Activated CD4-positive, alpha-beta T cell treated with anti-CD3 and anti-CD28 coated beads for 48 hours (primary cell): Measurements from ENCODE around the gene CHST13.

ENCODE experiments used
- DNase-seq: peaks from one replicate; pipeline ENCODE4 v3.0.0-alpha.2; 2020

The CHST13 gene

DNA sequence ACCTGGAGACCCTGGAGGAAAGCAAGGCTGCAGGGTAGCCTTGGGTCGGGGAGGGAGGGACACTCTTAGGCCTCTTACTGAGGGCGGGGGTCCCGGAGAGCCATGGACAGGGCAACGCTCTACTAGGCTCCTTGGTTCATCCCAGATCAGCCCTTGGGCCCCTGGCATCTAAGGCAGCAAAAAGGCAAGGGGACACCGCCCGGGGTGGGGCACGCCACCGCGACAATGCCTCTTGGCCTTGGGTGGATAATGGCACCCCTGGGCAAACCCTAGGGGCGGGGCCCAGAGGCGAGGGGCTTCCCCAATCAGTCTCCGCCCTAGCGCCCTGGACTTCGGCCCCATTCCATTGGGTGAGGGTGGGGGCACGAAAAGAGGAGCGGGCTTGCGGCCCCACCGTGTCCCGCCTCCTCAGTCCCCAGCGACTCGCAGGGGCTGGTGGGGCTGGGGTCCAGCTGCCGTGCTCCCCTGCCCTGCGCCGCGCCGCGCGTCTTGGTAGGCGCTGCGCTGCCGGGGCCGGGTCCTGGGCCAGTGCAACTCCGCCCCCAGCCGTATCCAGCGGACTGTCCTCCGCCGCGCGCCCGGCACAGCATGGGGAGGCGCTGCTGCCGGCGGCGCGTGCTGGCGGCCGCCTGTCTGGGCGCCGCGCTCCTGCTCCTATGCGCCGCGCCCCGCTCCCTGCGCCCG, at the start of gene CHST13:
Gene CHST13, plus strand, starts transcription at position 411 of the 684 bp plus-strand sequence. Its CDS starts 178 bp downstream, at position 589.
- peak; percentile 12 for DNase-seq

DNA sequence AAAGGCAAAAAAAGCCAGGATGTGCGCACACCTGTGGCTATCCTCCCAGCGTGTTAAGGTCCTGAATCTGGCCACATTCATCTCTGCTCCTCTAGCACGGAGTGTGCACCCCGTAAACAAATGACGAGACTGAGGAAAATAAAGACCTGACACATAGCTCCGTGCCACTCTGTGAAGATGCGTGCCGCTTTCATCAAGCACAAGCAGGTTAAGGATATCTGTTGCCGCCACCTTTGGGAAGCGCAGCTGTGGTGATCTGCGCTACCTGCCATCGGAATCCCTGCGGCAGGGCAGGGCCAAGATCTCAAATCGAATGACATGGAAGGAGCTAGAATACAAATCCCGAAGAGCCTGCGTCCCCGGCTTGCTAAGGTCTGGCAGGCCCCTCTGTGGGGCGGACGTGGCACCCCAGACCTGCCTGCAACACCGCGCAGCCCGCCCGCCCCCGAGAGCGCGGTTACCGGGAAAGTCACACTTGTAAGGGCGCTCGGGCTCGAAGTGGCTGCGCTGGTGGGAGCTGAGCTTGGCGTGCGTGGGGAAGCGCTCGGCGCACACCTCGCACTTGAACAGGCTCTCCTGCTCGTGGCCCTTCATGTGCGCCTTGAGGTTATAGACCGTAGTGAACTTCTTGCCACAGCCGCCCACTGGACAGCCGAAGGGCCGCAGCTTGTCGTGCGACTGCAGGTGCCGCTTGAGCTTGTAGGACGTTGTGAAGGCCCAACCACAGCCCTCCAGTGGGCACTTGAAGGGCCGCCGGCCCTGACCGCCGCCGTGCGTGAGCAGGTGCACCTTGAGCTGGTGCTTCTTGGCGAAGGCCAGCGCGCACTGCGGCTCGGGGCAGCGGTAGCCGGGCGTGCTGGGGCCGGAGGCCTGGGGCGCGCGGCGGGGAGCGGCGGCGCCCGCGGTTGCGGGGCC, 49.2 kb upstream of the CHST13 start:
- DNase-seq, result peak; percentile 47

DNA sequence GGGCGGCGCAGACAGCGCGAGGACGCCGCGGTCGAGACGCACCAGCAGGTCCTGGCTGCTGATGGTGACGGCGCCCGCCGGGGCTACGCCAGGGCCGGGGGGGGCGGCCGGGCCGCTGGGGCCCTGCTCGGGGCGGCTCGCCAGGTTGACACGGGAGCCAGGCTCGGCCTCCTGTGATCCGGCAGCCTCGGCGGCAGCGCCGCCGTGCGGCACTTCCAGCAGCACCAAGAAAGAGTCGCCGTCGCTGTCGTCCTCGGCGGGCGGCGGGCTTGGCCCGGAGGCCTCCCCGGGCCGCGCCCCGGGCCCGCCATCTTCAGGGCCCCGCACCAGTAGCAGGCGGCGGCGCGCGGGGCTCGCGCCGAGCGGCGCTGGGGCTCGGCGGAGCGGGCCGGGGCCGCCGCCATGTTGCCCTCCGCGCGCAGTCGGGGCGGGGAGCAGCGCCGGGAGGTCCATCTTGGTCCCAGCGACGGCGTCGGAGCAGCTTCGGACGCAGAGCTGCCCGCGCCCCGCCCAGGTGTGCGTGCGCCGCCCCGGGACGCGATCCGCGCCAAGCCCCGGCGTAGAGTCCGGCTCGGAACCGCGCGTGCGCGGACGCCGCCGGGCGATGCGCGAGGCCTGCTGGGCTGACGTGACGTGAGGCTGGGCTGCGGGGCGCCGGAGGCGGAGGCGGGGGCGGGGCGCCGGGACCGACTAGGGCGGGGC, 48.4 kb upstream of the CHST13 start, which contains the start of gene ZXDC:
Gene ZXDC, minus strand, starts transcription at position 479 of the 702 bp plus-strand sequence. Its CDS starts 26 bp downstream, at position 453.
- DNase-seq, result peak; percentile 93

- DNase-seq, result no peak
Measured at GRCh38 chr3:126476166-126477060, 47.5 kb upstream of the CHST13 start.

DNA sequence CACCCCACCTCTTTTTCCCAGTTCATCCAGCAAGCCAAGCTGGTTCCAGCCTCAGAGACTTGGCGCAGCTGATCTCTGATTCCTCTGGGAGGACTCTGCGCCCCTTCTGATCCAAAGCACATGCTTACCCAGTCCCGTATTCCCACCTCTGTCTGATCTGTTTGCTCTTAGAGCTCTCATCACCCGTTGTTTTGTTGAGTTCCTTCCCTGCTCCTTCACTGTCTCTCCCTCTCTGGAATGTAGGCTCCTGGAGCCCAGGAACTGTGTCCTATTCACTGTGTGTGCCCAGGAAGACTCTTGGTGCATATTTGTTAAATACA, 46.9 kb upstream of the CHST13 start:
- no peak for DNase-seq

GRCh38 chr3:126478581-126479310, 45.2 kb upstream of the CHST13 start:
- no peak for DNase-seq

GRCh38 chr3:126479642-126480041, 44.3 kb upstream of the CHST13 start:
- no peak for DNase-seq

DNA sequence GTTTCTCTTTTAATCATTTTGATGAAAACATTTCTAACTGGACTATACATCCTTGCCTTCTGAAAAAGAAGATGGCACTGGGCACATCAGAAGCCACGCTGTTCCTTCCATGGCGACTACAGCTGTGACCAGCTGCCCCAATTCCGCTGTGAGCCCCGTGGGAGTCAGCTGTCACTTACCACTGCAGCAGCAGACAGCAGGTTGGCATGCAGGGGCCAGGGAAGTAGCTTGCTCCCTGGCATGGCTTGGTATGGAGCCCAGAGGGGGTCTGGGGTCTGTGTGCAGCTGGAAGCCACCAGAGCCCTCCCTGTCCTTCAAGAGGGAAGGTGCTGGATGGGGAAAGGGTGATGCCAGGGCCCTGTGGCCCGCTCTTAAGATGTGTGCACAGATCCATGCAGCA, 43.7 kb upstream of the CHST13 start:
- no peak for DNase-seq

DNA sequence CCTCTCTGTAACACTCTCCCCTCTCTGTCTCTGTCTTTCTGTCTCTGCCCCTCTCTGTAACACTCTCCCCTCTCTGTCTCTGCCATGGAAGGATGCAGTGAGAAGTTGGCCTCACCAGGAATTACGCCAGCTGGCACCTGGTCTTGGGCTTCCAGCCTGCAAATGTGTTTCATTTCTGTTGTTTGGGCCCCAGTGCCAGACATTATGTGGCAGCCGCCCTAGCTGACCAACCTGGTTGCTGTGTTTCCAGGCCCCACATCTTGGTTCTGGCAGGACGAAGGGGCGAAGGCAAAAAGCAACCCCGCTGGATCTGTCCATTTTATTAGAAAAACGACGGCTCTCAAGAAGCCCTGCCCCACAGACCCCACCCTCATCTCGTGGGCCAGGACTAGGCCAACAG, 43.1 kb upstream of the CHST13 start:
- DNase-seq, result no peak

GRCh38 chr3:126481808-126482502, 42.0 kb upstream of the CHST13 start:
- DNase-seq, result no peak

GRCh38 chr3:126482503-126483255, 41.3 kb upstream of the CHST13 start:
- no peak for DNase-seq

DNA sequence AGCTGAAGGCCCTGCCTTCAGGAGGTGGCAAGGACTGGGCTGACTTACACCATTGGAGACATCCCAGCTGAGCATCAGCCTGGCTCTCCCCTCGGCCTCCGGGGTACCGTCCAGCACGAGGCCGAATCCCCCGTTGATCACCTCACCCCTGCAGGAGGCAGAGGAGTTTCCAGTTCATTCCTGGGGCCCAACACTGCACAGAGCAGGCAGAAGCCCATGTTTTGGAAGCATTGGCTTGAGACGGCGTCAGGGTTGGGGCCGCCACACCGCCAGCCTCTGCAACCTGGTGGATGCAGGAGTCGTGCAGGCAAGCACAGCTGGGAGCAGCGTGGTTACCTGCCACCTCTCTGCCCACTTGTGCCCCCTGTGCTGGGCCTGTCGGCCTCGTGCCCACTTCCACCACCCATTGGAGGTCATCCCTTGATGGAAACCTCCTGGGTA, 40.6 kb upstream of the CHST13 start:
- DNase-seq, result no peak

- no peak for DNase-seq
Measured at GRCh38 chr3:126484148-126484547, 39.8 kb upstream of the CHST13 start.

DNA sequence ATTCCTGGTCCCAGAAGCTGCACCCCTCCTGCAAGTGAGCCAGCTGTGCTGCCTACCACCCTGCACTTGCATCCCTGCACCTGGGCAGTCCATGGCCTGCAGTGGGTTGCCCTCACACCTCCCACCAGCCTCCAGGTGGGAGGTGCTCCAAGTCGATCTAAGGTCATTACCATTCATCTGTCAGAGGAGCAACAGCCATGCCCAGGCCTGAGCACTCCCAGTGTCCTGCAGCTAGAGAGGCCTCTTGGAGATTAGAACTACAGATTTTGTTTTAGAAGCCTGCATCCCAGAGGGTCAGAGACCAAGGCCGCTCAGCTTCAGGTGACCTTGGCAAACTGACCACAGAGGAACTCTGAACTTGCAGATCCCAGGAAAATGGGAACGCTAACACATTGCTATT, 39.3 kb upstream of the CHST13 start:
- DNase-seq, result no peak

GRCh38 chr3:126485176-126485897, 38.6 kb upstream of the CHST13 start:
- no peak for DNase-seq

DNA sequence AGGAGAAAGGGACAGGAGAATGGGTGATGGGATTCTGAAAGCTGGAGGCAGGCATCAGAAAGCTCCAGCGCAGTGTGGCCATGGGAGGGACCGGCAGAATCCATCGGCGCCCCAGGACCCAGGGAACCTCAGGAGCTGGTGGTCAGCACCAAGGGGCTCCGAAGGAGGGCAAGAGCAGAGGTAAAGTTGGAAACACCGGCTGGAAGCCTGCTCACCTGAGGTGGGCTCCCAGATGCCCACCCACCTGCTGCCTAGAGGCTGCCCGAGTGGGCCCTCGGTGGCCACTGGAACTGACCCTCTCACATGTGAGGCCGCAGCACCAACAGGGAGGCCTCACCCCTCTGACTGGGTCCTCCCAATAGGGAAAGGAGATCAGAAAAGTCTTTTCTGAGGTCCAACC, 38.0 kb upstream of the CHST13 start:
- DNase-seq, result no peak

GRCh38 chr3:126486360-126486847, 37.6 kb upstream of the CHST13 start:
- DNase-seq, result no peak

GRCh38 chr3:126487151-126487771, 36.7 kb upstream of the CHST13 start:
- peak; percentile 10 for DNase-seq

DNA sequence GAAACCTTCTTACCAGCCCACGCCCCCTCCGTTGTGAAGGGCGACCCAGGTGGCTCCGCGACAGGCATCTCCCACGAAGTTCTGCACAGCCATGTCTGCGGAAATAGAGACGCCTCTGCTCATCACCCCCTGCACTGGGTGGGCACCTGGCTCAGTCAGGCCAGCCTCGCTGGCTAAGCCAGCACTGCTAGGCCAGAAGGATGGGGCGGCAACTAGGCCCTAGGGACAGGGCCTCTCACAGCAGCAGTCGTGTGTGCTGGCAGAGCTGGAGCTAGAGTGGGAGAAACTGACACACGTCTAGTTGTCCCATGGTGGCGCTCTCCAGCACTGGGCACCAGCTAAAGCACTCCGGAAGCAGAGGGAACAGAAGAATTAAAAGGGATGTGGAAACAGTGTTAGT, 35.8 kb upstream of the CHST13 start:
- no peak for DNase-seq
